A673 (cell line): ENCODE data around the gene UBE2E2.

Experiments
- EZH2 ChIP-seq: fragments of 200-600 bp; sonication (generic); IDR thresholded peaks from 2 replicates; pipeline ENCODE4 v1.6.1; 2017; ENCODE audit warnings: borderline replicate concordance, low read depth, mild to moderate bottlenecking, mixed read lengths, antibody characterized with exemption, low read length; ENCODE audit not compliant: poor library complexity, severe bottlenecking
- TF ChIP-seq, protein P1 (sequence below): fragments of 300-800, 200-600 bp; sonication (generic); conservative IDR thresholded peaks from 2 replicates; pipeline ENCODE4 v1.5.1; 2017; ENCODE audit warnings: low read depth, mild to moderate bottlenecking, antibody characterized with exemption, low read length, moderate library complexity, mixed read lengths

DNA sequence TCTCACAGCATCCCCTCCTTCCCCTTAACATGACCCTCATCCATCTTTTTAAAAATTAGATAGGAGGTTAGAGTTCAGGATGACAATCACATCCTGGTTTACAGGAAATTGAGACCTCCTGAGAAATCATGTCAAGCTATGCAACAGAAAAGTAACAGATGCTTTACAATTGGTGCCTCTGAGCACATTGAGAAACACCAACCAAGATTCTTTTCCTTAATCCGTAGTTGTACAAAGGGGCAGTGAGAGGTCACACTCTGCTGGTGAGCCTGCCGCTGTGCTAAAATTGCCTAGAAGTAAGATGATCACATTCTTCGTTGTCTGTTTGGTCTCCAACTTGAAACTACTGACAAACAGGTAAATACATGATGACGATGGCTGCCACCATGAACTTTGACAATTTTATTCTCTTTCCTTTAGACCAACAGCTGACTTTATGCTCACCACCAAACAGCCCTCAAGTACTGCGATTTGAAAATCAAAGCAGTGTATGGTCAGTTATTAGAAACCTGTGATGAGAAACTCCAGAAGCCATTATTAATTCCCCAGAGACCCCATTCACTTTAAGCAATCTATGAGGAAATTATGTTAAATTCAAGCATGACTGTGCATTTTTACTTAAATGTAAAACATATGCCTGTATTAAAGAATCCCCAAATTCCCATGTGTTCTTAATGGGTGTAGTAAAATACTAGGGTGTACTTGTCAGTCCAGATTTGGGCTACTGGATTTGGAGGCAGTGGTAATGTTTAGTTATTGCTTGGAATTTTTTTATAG lies 392.0 kb downstream of the UBE2E2 start:
- TF ChIP-seq, protein P1, sequence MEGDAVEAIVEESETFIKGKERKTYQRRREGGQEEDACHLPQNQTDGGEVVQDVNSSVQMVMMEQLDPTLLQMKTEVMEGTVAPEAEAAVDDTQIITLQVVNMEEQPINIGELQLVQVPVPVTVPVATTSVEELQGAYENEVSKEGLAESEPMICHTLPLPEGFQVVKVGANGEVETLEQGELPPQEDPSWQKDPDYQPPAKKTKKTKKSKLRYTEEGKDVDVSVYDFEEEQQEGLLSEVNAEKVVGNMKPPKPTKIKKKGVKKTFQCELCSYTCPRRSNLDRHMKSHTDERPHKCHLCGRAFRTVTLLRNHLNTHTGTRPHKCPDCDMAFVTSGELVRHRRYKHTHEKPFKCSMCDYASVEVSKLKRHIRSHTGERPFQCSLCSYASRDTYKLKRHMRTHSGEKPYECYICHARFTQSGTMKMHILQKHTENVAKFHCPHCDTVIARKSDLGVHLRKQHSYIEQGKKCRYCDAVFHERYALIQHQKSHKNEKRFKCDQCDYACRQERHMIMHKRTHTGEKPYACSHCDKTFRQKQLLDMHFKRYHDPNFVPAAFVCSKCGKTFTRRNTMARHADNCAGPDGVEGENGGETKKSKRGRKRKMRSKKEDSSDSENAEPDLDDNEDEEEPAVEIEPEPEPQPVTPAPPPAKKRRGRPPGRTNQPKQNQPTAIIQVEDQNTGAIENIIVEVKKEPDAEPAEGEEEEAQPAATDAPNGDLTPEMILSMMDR, result no peak
- no peak for TF ChIP-seq EZH2
